Stimulated activated naive CD8-positive, alpha-beta T cell treated with anti-CD3 and anti-CD28 coated beads, Interleukin-15, Interleukin-2, amounts not matched to agents 100 U/mL and 50 U/mL, for 24 hours (primary cell): ENCODE results near the gene CEND1.
A peak's percentile ranks its signal among the peaks of the same experiment; 100 is the strongest.

Experiments
- ATAC-seq: fragments of 150-1000 bp; cut with Tn5 transposase; one replicate; pipeline ENCODE4 v1.10.0; 2021
- DNase-seq: peaks from one replicate; pipeline ENCODE4 v3.0.0; 2021

The CEND1 gene

GRCh38 chr11:827146-827896 lies 37.4 kb upstream of the CEND1 start:
- no peak for DNase-seq

GRCh38 chr11:826836-827145 lies 36.9 kb upstream of the CEND1 start:
- DNase-seq, result no peak
- ATAC-seq, result no peak

More at GRCh38 chr11:827146-827896, 37.4 kb upstream of the CEND1 start:
- no peak for ATAC-seq

- ATAC-seq (no peak), DNase-seq (no peak)
These were observed 36.3 kb upstream of the CEND1 start for GRCh38 chr11:826227-826621.

GRCh38 chr11:825366-826226 lies 35.7 kb upstream of the CEND1 start:
- ATAC-seq (no peak), DNase-seq (no peak)

- no peak for DNase-seq
- ATAC-seq, result no peak
These were observed 35.1 kb upstream of the CEND1 start for GRCh38 chr11:824942-825341.

GRCh38 chr11:824292-824880 lies 34.5 kb upstream of the CEND1 start:
- ATAC-seq (no peak), DNase-seq (no peak)

GRCh38 chr11:823441-824291 lies 33.8 kb upstream of the CEND1 start:
- ATAC-seq (no peak), DNase-seq (no peak)

- no peak for DNase-seq
These were observed 31.9 kb upstream of the CEND1 start for GRCh38 chr11:821512-822371.

GRCh38 chr11:820655-821511 lies 31.0 kb upstream of the CEND1 start:
- DNase-seq (no peak), ATAC-seq (no peak)

More at GRCh38 chr11:821512-822371, 31.9 kb upstream of the CEND1 start:
- no peak for ATAC-seq

- peak; percentile 95 for DNase-seq
- peak; percentile 61 for ATAC-seq
These were observed 30.2 kb upstream of the CEND1 start for GRCh38 chr11:819943-820649.

GRCh38 chr11:819129-819931 lies 29.4 kb upstream of the CEND1 start:
- ATAC-seq, result peak; percentile 74

GRCh38 chr11:818396-819128 lies 28.7 kb upstream of the CEND1 start, which contains the start of gene PNPLA2:
Gene PNPLA2, plus strand, starts transcription at chr11:818914. Its CDS starts 805 bp downstream, at chr11:819719.
- no peak for ATAC-seq
- DNase-seq, result no peak

More at GRCh38 chr11:819129-819931, 29.4 kb upstream of the CEND1 start:
- peak; percentile 94 for DNase-seq

GRCh38 chr11:816433-816779 lies 26.5 kb upstream of the CEND1 start:
- DNase-seq (no peak), ATAC-seq (no peak)

- DNase-seq (no peak), ATAC-seq (no peak)
These were observed 26.0 kb upstream of the CEND1 start for GRCh38 chr11:815675-816432.

- no peak for ATAC-seq
- peak; percentile 41 for DNase-seq
These were observed 23.7 kb upstream of the CEND1 start for GRCh38 chr11:813456-814096.

- no peak for ATAC-seq
- no peak for DNase-seq
These were observed 23.2 kb upstream of the CEND1 start for GRCh38 chr11:813072-813455.

GRCh38 chr11:812390-812789 lies 22.5 kb upstream of the CEND1 start:
- ATAC-seq (no peak), DNase-seq (no peak)
